ENCODE measurements around the gene ADAMTS9.

Gene ADAMTS9

GRCh38 chr3:64617610-64618009 lies 70.2 kb downstream of the ADAMTS9 start:
- no peak for DNase-seq

GRCh38 chr3:64616953-64617352 lies 70.8 kb downstream of the ADAMTS9 start:
- DNase-seq, result no peak

GRCh38 chr3:64612916-64613526 lies 74.8 kb downstream of the ADAMTS9 start:
- peak; percentile 18 for DNase-seq

GRCh38 chr3:64612082-64612860 lies 75.5 kb downstream of the ADAMTS9 start:
- DNase-seq, result peak; percentile 3

- DNase-seq, result no peak
These were observed 79.1 kb downstream of the ADAMTS9 start for GRCh38 chr3:64608741-64609140.

GRCh38 chr3:64607032-64607551 lies 80.7 kb downstream of the ADAMTS9 start:
- no peak for DNase-seq

- DNase-seq, result no peak
These were observed 83.5 kb downstream of the ADAMTS9 start for GRCh38 chr3:64604313-64604712.

GRCh38 chr3:64601824-64602223 lies 86.0 kb downstream of the ADAMTS9 start:
- DNase-seq, result no peak

GRCh38 chr3:64600246-64600950 lies 87.4 kb downstream of the ADAMTS9 start:
- DNase-seq, result no peak

GRCh38 chr3:64599651-64600050 lies 88.1 kb downstream of the ADAMTS9 start:
- DNase-seq, result no peak

GRCh38 chr3:64595253-64595694 lies 92.5 kb downstream of the ADAMTS9 start:
- DNase-seq, result peak; percentile 97

- DNase-seq, result no peak
These were observed 93.7 kb downstream of the ADAMTS9 start for GRCh38 chr3:64594134-64594533.

- DNase-seq, result no peak
These were observed 94.5 kb downstream of the ADAMTS9 start for GRCh38 chr3:64593350-64593749.

GRCh38 chr3:64591615-64592014 lies 96.2 kb downstream of the ADAMTS9 start:
- no peak for DNase-seq

- DNase-seq, result no peak
These were observed 99.4 kb downstream of the ADAMTS9 start for GRCh38 chr3:64588380-64588779.

GRCh38 chr3:64586952-64587351 lies 100.8 kb downstream of the ADAMTS9 start:
- DNase-seq, result no peak

GRCh38 chr3:64584179-64584578 lies 103.6 kb downstream of the ADAMTS9 start:
- DNase-seq, result peak; percentile 28

- DNase-seq, result peak; percentile 26
These were observed 109.0 kb downstream of the ADAMTS9 start for GRCh38 chr3:64578797-64579196.

- DNase-seq, result peak; percentile 27
These were observed 109.6 kb downstream of the ADAMTS9 start for GRCh38 chr3:64578062-64578770.

- DNase-seq, result no peak
These were observed 111.5 kb downstream of the ADAMTS9 start for GRCh38 chr3:64576211-64576775.

GRCh38 chr3:64575211-64575844 lies 112.5 kb downstream of the ADAMTS9 start:
- DNase-seq, result peak; percentile 18

GRCh38 chr3:64574194-64574593 lies 113.6 kb downstream of the ADAMTS9 start:
- DNase-seq, result no peak
